MV-4-11 (cell line): ENCODE data around the gene MUSTN1.

Experiments
- DNase-seq: peaks from one replicate; lab custom pipeline; 2025; lab: John Stamatoyannopoulos, UW

MUSTN1 gene

DNA sequence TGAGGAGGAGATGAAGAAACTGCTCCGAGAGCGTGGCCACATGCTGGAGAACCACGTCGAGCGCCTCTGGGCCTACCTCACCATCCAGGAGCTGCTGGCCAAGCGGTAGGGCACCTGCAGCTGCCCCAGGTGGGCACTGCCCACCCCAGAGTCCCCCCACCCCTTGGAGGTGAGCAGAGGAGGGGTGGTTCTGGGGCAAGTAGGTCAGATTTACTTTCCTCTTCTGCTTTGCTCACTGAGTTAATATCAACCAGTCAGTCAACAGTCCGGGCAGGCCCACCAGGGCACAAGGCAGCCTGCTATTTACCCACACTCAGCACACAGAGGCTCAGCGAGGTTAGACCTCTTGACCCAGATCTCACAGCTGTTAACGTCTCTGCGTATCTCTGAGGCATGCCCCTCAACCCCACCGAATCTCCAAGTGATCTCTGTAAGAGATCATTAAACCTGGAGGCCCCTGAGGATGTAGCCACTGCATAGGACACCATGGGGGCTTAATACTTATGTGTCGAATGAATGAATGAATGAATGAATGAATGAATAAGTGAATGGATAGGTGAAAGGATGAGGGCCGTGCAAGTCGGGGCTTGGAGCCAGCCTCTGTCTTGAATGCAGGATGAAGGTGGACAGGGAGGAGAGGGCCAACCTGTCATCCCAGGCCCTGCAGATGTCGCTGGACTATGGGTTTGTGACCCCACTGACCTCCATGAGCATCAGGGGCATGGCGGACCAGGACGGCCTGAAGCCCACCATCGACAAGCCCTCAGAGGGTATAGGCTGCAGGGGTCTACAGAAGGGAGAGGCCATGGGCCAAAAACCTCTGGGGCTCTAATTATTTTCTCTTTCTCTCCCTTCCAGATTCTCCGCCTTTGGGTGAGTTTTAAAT lies 48.2 kb downstream of the MUSTN1 start:
- no peak for DNase-seq

GRCh38 chr3:52784931-52785590 lies 49.8 kb downstream of the MUSTN1 start:
- no peak for DNase-seq

GRCh38 chr3:52784021-52784621 lies 50.7 kb downstream of the MUSTN1 start:
- no peak for DNase-seq

DNA sequence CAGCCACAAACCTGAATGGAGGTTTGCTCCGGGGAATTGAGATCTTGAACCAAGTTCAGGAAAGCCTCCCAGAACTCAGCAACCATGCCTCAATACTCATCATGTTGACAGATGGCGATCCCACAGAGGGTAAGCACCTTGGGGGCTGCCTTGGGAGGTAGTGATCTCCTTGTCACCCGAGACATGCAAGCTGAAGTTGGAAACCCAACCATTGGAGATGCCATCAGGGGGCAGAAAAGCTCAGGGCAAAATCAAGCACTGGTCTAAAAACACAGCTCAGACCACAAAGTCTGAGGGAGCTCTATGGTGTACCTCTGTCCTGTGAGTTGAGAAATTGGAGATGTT lies 51.6 kb downstream of the MUSTN1 start:
- DNase-seq: no peak
